Keratinocyte (primary cell): ENCODE results near the gene MYCBP2.

Experiments used
- EZH2 ChIP-seq: IDR thresholded peaks from one replicate; pipeline ENCODE4 v1.6.1; 2012; ENCODE audit warnings: inconsistent platforms, mild to moderate bottlenecking, low read length, moderate library complexity
- TF ChIP-seq, protein P1 (sequence below), 3 experiments: IDR thresholded peaks in 1 of 3; conservative IDR thresholded peaks in 1 of 3; optimal IDR thresholded peaks in 1 of 3; 2 replicates in 2 of 3; 3 replicates in 1 of 3; pipeline versions ENCODE3 to v1.5.1; 2011; ENCODE audit warnings: low read length in 3 of 3, mild to moderate bottlenecking in 3 of 3, moderate library complexity in 2 of 3, control low read depth in 1 of 3, inconsistent platforms in 1 of 3; ENCODE audit not compliant: insufficient read depth in 2 of 3; ENCODE audit errors: extremely low read depth in 1 of 3

DNA sequence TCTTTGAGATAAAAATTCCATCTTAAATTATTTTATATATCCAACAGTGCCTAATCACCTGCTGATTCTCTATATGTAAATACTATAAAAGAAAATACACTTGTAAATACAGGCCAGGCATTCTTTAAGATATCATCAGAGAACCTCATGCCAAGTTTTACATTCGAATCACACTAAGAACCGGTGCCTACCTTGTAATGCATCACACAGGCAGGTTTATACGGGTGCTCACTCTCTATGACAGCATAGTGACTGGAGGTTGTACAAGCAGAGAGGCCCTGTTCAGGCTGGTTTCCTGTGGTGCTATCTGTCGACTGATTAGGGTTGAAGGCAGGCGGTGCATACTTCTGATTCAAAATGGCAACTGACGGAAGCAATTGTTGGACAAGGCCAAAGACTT, 158.7 kb downstream of the MYCBP2 start:
- TF ChIP-seq, protein P1, sequence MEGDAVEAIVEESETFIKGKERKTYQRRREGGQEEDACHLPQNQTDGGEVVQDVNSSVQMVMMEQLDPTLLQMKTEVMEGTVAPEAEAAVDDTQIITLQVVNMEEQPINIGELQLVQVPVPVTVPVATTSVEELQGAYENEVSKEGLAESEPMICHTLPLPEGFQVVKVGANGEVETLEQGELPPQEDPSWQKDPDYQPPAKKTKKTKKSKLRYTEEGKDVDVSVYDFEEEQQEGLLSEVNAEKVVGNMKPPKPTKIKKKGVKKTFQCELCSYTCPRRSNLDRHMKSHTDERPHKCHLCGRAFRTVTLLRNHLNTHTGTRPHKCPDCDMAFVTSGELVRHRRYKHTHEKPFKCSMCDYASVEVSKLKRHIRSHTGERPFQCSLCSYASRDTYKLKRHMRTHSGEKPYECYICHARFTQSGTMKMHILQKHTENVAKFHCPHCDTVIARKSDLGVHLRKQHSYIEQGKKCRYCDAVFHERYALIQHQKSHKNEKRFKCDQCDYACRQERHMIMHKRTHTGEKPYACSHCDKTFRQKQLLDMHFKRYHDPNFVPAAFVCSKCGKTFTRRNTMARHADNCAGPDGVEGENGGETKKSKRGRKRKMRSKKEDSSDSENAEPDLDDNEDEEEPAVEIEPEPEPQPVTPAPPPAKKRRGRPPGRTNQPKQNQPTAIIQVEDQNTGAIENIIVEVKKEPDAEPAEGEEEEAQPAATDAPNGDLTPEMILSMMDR (optimal IDR thresholded peaks at IDR 0.05 in 1 of 3, IDR thresholded peaks at IDR 0.05 in 1 of 3, conservative IDR thresholded peaks at IDR 0.05 in 1 of 3; ENCODE audit: extremely low read depth in 1 of 3, insufficient read depth in 2 of 3, low read length in 3 of 3) = no peak
- no peak for TF ChIP-seq EZH2
